Body of pancreas (tissue), 4 donors: ENCODE data around the gene REG3A. TPM values are rescaled to one million over a fixed set of nuclear protein-coding genes. Genes with fewer than 3 reads are reported as not detected.
A peak's percentile ranks its signal among the peaks of the same experiment; 100 is the strongest.

Source experiments
- ATAC-seq: fragments of 150-250 bp; one replicate; pipeline ENCODE4 v1.9.1; 2016
- DNase-seq, 4 donors: peaks; one replicate each; pipeline ENCODE4 v3.0.0-alpha.2; 2019
- H3K27ac ChIP-seq, 4 donors: fragments of 200-600 bp; sonication (generic); 1 replicate in 3 of 4; 2 replicates in 1 of 4; pipeline versions ENCODE4 v1.5.1 to v1.6.1; 2016 to 2019; ENCODE audit warnings: mild to moderate bottlenecking in 1 of 4, mixed read lengths in 1 of 4, moderate library complexity in 1 of 4
- H3K27me3 ChIP-seq, 2 donors: fragments of 200-600 bp; sonication (generic); one replicate each; pipeline ENCODE4 v1.6.0; 2016; ENCODE audit warnings: mild to moderate bottlenecking in 1 of 2
- H3K36me3 ChIP-seq, 2 donors: fragments of 200-600 bp; sonication (generic); replicated peaks in 1 of 2; 2 replicates each; pipeline ENCODE4 v1.5.1; 2016; ENCODE audit warnings: low read depth in 2 of 2; ENCODE audit not compliant: insufficient read depth in 1 of 2
- H3K4me1 ChIP-seq: fragments of 200-600 bp; sonication (generic); one replicate; pipeline ENCODE4 v1.6.0; 2016
- H3K4me3 ChIP-seq, 2 donors: fragments of 200-600 bp; sonication (generic); 1 replicate in 1 of 2; 2 replicates in 1 of 2; pipeline ENCODE4 v1.5.1; 2016 to 2019
- H3K9me3 ChIP-seq, 3 donors: fragments of 200-600 bp; sonication (generic); 1 replicate in 2 of 3; 2 replicates in 1 of 3; pipeline ENCODE4 v1.5.1; 2016
- CTCF ChIP-seq, 7 experiments: fragments of 450-650 bp in 4 of 7; fragments of 200-600 bp in 3 of 7; sonication (generic) in 3 of 7; IDR thresholded peaks; one replicate each; pipeline ENCODE4 v1.5.1; 2016 to 2019; ENCODE audit warnings: antibody characterized with exemption in 7 of 7
- POLR2A ChIP-seq, 3 donors: fragments of 450-650 bp; IDR thresholded peaks; one replicate each; pipeline ENCODE4 v1.6.1; 2016; ENCODE audit warnings: antibody characterized with exemption in 3 of 3, mild to moderate bottlenecking in 2 of 3
- WGBS, 2 donors: methylation state at CpG; one replicate each; pipeline ENCODE4 v1.1.5; 2017; 5-methylcytosine and 5-hydroxymethylcytosine counted together
- intact Hi-C: fragments of 100-400 bp; cut with DNase I; formaldehyde crosslinking; loops from one replicate; pipeline ENCODE4 v1.15.1; 2023
- total RNA-seq, 2 donors: library from RNA; depleted of rRNA; stranded (reverse); fragments of >200 nt; gene quantifications; one replicate each; pipeline ENCODE4 v1.1.0, GENCODE V29; 2016

Gene REG3A
- total RNA-seq, 2 donors from 2014 or later = 351 to 831 TPM

- Histone ChIP-seq H3K4me1 (peaks cover 50% of the 10 kb centered on the region), H3K9me3 (no peaks in the 10 kb centered on the region), H3K27me3 (no peaks in the 10 kb centered on the region), H3K4me3 (no peak overlapping the region), H3K36me3 (no peaks in the 10 kb centered on the region), H3K27ac (no peak overlapping the region)
- no peak for TF ChIP-seq POLR2A (IDR thresholded peaks at IDR 0.05)
- TF ChIP-seq CTCF (IDR thresholded peaks at IDR 0.05) = no peak
- ATAC-seq (peak; percentile 47), DNase-seq (no peak)
- intact Hi-C loops = loop anchor here (5.0 kb wide), 1 partner anchor 78 kb away; no protein-coding TSS in a partner anchor
Measured at GRCh38 chr2:79139423-79139822, 20.1 kb downstream of the REG3A start.

- Histone ChIP-seq H3K9me3 (no peaks in the 10 kb centered on the region), H3K27me3 (no peaks in the 10 kb centered on the region), H3K4me1 (peaks cover 59% of the 10 kb centered on the region), H3K27ac (peak overlapping the region in 2 of 4 donors; percentile 58 to 59), H3K4me3 (no peak overlapping the region), H3K36me3 (no peaks in the 10 kb centered on the region)
- TF ChIP-seq CTCF (IDR thresholded peaks at IDR 0.05) = no peak
- peak in 1 of 3 donors; percentile 64 for TF ChIP-seq POLR2A (IDR thresholded peaks at IDR 0.05)
- DNase-seq (peak in 1 of 4 donors; percentile 35), ATAC-seq (peak; percentile 51)
- 44 to 58% methylated on average over 3 of the region's 3 CpGs for WGBS, 2 donors
- intact Hi-C loops = loop anchor here (5.0 kb wide), 1 partner anchor 79 kb away; no protein-coding TSS in a partner anchor
Measured at GRCh38 chr2:79138385-79138784, 21.2 kb downstream of the REG3A start.

- Histone ChIP-seq H3K9me3 (no peaks in the 10 kb centered on the region), H3K36me3 (no peaks in the 10 kb centered on the region), H3K4me1 (peaks cover 44% of the 10 kb centered on the region), H3K27ac (peak overlapping the region in 2 of 4 donors; percentile 14 to 25), H3K27me3 (no peaks in the 10 kb centered on the region), H3K4me3 (no peak overlapping the region)
- 21 to 27% methylated on average over 4 of the region's 4 CpGs for WGBS, 2 donors
- intact Hi-C loops = no loop called here
- TF ChIP-seq CTCF (IDR thresholded peaks at IDR 0.05) = peak in 5 of 7 experiments; percentile 21 to 67 (median 59)
- TF ChIP-seq POLR2A (IDR thresholded peaks at IDR 0.05) = no peak
- DNase-seq (peak in 3 of 4 donors; percentile 36 to 52 (median 49)), ATAC-seq (peak; percentile 70)
Measured at GRCh38 chr2:79131687-79132086, 27.9 kb downstream of the REG3A start.

- no peaks in the 10 kb centered on the region for H3K36me3 ChIP-seq
- ATAC-seq (no peak), DNase-seq (no peak)
- no peaks in the 10 kb centered on the region for H3K9me3 ChIP-seq
- no peak overlapping the region for H3K27ac ChIP-seq
- no peak for TF ChIP-seq POLR2A (IDR thresholded peaks at IDR 0.05)
- H3K4me3 ChIP-seq = no peak overlapping the region
- intact Hi-C loops = no loop called here
- no peaks in the 10 kb centered on the region for H3K27me3 ChIP-seq
- peaks cover 34% of the 10 kb centered on the region for H3K4me1 ChIP-seq
Measured at GRCh38 chr2:79129804-79130203, 29.7 kb downstream of the REG3A start.

- intact Hi-C loops = no loop called here
- TF ChIP-seq POLR2A (IDR thresholded peaks at IDR 0.05) = no peak
- TF ChIP-seq CTCF (IDR thresholded peaks at IDR 0.05) = no peak
- H3K27ac ChIP-seq = no peak overlapping the region
Measured at GRCh38 chr2:79129260-79129659, 30.3 kb downstream of the REG3A start.

More at GRCh38 chr2:79129260-79129659, 30.3 kb downstream of the REG3A start:
- no peak overlapping the region for H3K4me3 ChIP-seq
- DNase-seq = no peak
- no peaks in the 10 kb centered on the region for H3K27me3 ChIP-seq
- peaks cover 33% of the 10 kb centered on the region for H3K4me1 ChIP-seq
- H3K36me3 ChIP-seq = no peaks in the 10 kb centered on the region
- 67 to 69% methylated on average over 6 of the region's 6 CpGs for WGBS, 2 donors
- no peak for ATAC-seq
- no peaks in the 10 kb centered on the region for H3K9me3 ChIP-seq
